ENCODE results near the gene SEPTIN2. TPM values are rescaled to one million over a fixed set of nuclear protein-coding genes. Genes with fewer than 3 reads are reported as not detected.
"Not testable (repeated sequence)": the region's sequence is repeated elsewhere in the genome, so short reads cannot be mapped to it uniquely, and the experiment has no call there.

SEPTIN2 gene
- polyA plus RNA-seq (ENCODE audit: insufficient read length), result 675 TPM
- long read RNA-seq, donor 1, transcript SEPT2-203 (13 exons, 3,315 nt), result major isoform, 67 of 189 reads
- long read RNA-seq, donor 1, transcript SEPT2-234 (5 exons, 749 nt), result minor isoform, 5 of 189 reads
- long read RNA-seq, donor 1, transcript SEPT2-238 (4 exons, 740 nt), result minor isoform, 10 of 189 reads
- long read RNA-seq, donor 1, partial matches to known transcripts, result 85 of 189 reads
- long read RNA-seq, donor 1, other reads (novel, unspliced or antisense), result 15 of 189 reads
- long read RNA-seq, donor 2, transcript SEPT2-238 (4 exons, 740 nt), result minor isoform, 12 of 204 reads
- long read RNA-seq, donor 2, transcript SEPT2-203 (13 exons, 3,315 nt), result major isoform, 88 of 204 reads
- long read RNA-seq, donor 2, partial matches to known transcripts, result 79 of 204 reads
- long read RNA-seq, donor 2, other reads (novel, unspliced or antisense), result 18 of 204 reads
- long read RNA-seq, donor 3, transcript SEPT2-234 (5 exons, 749 nt), result minor isoform, 6 of 135 reads
- long read RNA-seq, donor 3, transcript SEPT2-203 (13 exons, 3,315 nt), result major isoform, 56 of 135 reads
- long read RNA-seq, donor 3, transcript SEPT2-238 (4 exons, 740 nt), result minor isoform, 11 of 135 reads
- long read RNA-seq, donor 3, partial matches to known transcripts, result 49 of 135 reads
- long read RNA-seq, donor 3, other reads (novel, unspliced or antisense), result 5 of 135 reads
- long read RNA-seq, donor 4, transcript SEPT2-238 (4 exons, 740 nt), result major isoform, 8 of 23 reads
- long read RNA-seq, donor 4, partial matches to known transcripts, result 6 of 23 reads
- long read RNA-seq, donor 4, other reads (novel, unspliced or antisense), result 0 of 23 reads
- long read RNA-seq, donor 5, transcript SEPT2-203 (13 exons, 3,315 nt), result major isoform, 114 of 744 reads
- long read RNA-seq, donor 5, transcript SEPT2-204 (13 exons, 3,701 nt), result minor isoform, 5 of 744 reads
- long read RNA-seq, donor 5, transcript SEPT2-238 (4 exons, 740 nt), result minor isoform, 13 of 744 reads
- long read RNA-seq, donor 5, partial matches to known transcripts, result 539 of 744 reads
- long read RNA-seq, donor 5, other reads (novel, unspliced or antisense), result 65 of 744 reads
- long read RNA-seq, donor 6, transcript SEPT2-203 (13 exons, 3,315 nt), result major isoform, 64 of 199 reads
- long read RNA-seq, donor 6, transcript SEPT2-238 (4 exons, 740 nt), result minor isoform, 21 of 199 reads
- long read RNA-seq, donor 6, transcript SEPT2-204 (13 exons, 3,701 nt), result minor isoform, 6 of 199 reads
- long read RNA-seq, donor 6, partial matches to known transcripts, result 89 of 199 reads
- long read RNA-seq, donor 6, other reads (novel, unspliced or antisense), result 10 of 199 reads
- long read RNA-seq, donor 7, transcript SEPT2-203 (13 exons, 3,315 nt), result major isoform, 99 of 839 reads
- long read RNA-seq, donor 7, transcript SEPT2-204 (13 exons, 3,701 nt), result minor isoform, 5 of 839 reads
- long read RNA-seq, donor 7, transcript SEPT2-238 (4 exons, 740 nt), result minor isoform, 30 of 839 reads
- long read RNA-seq, donor 7, partial matches to known transcripts, result 667 of 839 reads
- long read RNA-seq, donor 7, other reads (novel, unspliced or antisense), result 25 of 839 reads
- long read RNA-seq, donor 8, transcript SEPT2-203 (13 exons, 3,315 nt), result major isoform, 54 of 80 reads
- long read RNA-seq, donor 8, transcript SEPT2-238 (4 exons, 740 nt), result minor isoform, 6 of 80 reads
- long read RNA-seq, donor 8, partial matches to known transcripts, result 17 of 80 reads
- long read RNA-seq, donor 8, other reads (novel, unspliced or antisense), result 0 of 80 reads

GRCh38 chr2:241315879-241316631 is at the start of gene SEPTIN2:
Gene SEPTIN2 (plus strand): TSS chr2:241315925. CDS start chr2:241324233, 8,308 bp downstream.
- peak; percentile 64 for DNase-seq

GRCh38 chr2:241267249-241268067 is 48.3 kb upstream of the SEPTIN2 start:
- DNase-seq, result no peak

- DNase-seq, result no peak
These were observed 47.4 kb upstream of the SEPTIN2 start for GRCh38 chr2:241268306-241268705.

GRCh38 chr2:241268716-241269445 is 46.8 kb upstream of the SEPTIN2 start:
- no peak for DNase-seq

GRCh38 chr2:241269707-241270520 is 45.8 kb upstream of the SEPTIN2 start:
- no peak for DNase-seq

GRCh38 chr2:241270531-241270930 is 45.2 kb upstream of the SEPTIN2 start:
- no peak for DNase-seq

- DNase-seq, result peak; percentile 53
These were observed 43.9 kb upstream of the SEPTIN2 start for GRCh38 chr2:241271706-241272302.

GRCh38 chr2:241272303-241273209 is 43.2 kb upstream of the SEPTIN2 start:
- DNase-seq, result peak; percentile 61

GRCh38 chr2:241273210-241274020 is 42.3 kb upstream of the SEPTIN2 start:
- DNase-seq, result no peak

GRCh38 chr2:241274127-241274526 is 41.6 kb upstream of the SEPTIN2 start:
- no peak for DNase-seq

- DNase-seq, result no peak
These were observed 40.2 kb upstream of the SEPTIN2 start for GRCh38 chr2:241275504-241275903.

- DNase-seq, result no peak
These were observed 39.8 kb upstream of the SEPTIN2 start for GRCh38 chr2:241275910-241276309.

- not testable (repeated sequence) for DNase-seq
These were observed 37.4 kb upstream of the SEPTIN2 start for GRCh38 chr2:241278306-241278705.

GRCh38 chr2:241279413-241279812 is 36.3 kb upstream of the SEPTIN2 start:
- no peak for DNase-seq

- no peak for DNase-seq
These were observed 35.9 kb upstream of the SEPTIN2 start for GRCh38 chr2:241279828-241280227.

All from left kidney (tissue), 8 donors.